ENCODE results near the gene KLF11.

Gene KLF11

GRCh38 chr2:10043256-10043905, at the start of gene KLF11:
KLF11 (plus strand) TSS chr2:10043550; CDS start chr2:10043717, 167 bp downstream.
- DNase-seq = peak; percentile 80

GRCh38 chr2:9994462-9994861, 48.9 kb upstream of the KLF11 start:
- DNase-seq = no peak

- no peak for DNase-seq
Measured at GRCh38 chr2:9995059-9995458, 48.3 kb upstream of the KLF11 start.

DNA sequence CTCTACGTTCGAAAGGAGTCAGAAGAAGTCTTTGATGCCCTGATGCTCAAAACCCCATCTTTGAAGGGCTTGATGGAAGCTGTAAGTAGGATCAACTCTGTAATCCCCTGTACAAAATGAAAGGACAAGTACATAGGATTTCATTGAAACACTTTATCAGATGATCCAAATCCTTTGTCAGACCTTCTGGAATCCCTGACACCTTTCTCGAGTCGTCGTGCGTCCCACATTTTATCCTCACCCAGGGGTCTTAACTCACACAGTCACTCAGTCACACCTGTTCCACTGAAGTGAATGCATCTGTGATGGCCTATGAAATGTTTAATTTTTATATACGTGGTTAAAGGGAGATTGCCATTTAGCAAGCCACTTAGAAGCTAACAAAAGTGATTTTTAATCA, 47.0 kb upstream of the KLF11 start:
- DNase-seq = no peak

DNA sequence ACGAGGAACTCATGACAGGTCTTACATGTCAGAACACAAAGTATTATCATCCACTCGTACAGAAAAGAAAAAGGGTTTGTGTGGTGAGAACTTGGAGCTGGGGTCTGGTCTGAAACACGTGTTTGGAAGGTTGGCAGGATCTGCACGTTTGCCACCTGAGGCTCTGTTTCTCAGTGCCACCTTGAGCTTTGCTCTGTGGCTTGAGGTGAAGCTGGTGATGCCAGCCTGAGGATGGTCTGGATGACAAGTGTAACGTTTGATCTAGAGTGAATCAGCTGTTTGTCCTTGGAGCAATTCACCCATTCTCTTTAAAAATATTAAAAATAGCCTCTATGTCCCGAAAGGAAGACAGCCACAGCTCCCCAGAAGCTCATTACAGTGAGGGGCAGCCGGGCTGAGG, 45.4 kb upstream of the KLF11 start:
- DNase-seq = no peak

DNA sequence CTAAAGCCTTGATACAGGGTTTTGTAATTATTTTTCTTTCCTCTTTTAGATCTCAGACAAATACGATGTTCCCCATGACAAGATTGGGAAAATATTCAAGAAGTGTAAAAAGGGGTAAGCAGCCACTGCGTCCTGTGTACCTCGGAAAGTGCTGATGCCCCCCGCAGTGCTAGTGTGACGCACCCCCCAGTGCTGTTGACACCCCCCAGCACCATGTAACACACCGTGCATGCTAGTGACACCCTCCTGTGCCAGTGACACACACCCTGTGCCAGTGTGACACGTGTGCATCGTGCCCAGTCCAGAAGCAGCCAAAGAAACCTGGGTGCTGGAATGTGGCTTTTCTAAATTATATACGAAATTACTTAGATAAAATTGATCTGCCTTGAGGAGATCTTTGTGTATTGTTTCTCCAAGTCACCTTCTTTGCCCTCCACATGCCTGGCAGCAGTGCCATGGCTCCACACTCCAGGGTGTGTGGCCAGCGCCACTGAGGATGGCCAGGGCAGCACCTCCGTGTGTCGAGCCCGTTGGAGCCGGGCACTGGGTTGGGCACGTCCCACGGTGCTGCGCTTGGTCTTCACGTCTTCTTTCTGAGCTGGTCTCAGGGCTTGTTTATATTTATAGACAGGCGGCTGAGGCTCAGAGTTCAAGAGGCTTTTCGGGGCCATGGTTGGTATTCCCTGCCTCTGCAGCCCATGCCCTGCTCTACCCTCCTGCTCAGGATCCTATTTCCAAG, 44.3 kb upstream of the KLF11 start:
- DNase-seq = no peak

DNA sequence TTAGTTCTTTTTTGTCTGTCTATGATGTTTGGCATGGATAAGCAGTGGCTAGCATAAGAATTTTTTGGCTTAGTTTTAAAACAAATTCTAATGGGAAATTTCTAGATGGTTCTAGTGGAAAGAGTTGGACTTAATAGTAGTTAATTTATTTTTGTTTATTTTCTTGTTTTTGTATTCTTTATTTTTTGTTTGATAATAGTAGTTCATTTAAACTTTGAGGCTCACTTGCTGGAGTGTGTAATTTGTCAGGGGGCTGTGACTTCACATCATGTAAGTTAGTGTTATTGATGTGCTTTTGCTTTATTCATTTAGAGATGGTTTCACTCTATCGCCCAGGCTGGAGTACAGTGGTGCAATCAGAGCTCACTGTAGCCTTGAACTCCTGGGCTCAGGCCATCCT, 43.7 kb upstream of the KLF11 start:
- DNase-seq = no peak

DNA sequence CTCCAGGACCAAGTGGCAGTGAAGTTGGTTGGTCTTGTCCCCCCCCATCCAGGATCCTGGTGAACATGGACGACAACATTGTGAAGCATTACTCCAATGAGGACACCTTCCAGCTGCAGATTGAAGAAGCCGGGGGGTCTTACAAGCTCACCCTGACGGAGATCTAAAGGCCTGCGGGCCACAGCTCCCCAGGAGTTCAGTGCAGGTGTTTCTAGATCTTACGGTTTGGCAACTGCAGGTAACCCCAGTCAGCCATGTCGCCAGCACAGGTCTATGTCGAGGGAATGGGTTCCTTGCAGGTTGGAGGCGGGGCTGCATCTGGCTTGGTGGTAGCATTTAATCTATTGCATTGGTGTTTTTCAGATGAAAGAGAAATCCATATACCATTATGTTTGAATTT, 42.8 kb upstream of the KLF11 start:
- no peak for DNase-seq

DNA sequence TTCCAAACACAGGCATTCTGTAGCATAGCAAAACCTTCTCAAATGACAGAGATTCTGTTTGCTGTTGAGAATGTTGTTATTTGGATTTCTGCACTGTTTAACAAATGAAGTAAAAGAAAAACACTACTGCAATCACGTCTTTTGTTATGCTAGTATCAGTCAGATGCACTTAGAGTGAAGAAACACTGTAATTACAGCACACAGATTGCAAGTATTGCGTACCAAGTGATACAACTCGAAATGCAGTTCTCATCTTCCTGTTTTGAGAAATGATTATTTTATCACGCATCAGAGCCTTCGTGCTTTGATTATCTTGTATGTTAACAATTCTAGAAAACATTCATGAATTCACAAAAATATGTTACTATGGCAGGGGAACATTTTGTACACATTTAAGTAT, 41.8 kb upstream of the KLF11 start:
- no peak for DNase-seq

DNA sequence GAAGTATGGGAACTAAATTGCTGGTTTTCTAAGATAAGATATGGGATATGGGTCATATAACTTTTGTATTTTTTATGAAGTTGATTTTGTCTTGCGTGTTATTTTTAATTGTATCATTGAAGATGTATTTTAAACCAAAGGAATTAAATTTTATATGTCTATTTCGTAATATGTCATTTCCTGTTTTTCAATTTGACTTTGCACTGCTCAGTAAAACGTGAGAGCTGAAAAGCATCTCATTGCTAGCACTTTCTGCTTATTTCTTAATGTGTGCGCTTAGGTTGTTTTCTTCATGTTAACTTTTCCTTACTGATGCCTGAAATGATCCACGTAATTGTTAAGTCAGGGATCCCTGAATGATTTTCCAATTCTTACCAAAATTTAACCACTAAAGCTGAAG, 41.2 kb upstream of the KLF11 start:
- DNase-seq = no peak

GRCh38 chr2:10002681-10003080, 40.7 kb upstream of the KLF11 start:
- DNase-seq = no peak

GRCh38 chr2:10003206-10004125, 39.9 kb upstream of the KLF11 start:
- DNase-seq = no peak

GRCh38 chr2:10004401-10004800, 38.9 kb upstream of the KLF11 start:
- DNase-seq = no peak

- DNase-seq = no peak
Measured at GRCh38 chr2:10004836-10005235, 38.5 kb upstream of the KLF11 start.

GRCh38 chr2:10005461-10006235, 37.7 kb upstream of the KLF11 start:
- no peak for DNase-seq

DNA sequence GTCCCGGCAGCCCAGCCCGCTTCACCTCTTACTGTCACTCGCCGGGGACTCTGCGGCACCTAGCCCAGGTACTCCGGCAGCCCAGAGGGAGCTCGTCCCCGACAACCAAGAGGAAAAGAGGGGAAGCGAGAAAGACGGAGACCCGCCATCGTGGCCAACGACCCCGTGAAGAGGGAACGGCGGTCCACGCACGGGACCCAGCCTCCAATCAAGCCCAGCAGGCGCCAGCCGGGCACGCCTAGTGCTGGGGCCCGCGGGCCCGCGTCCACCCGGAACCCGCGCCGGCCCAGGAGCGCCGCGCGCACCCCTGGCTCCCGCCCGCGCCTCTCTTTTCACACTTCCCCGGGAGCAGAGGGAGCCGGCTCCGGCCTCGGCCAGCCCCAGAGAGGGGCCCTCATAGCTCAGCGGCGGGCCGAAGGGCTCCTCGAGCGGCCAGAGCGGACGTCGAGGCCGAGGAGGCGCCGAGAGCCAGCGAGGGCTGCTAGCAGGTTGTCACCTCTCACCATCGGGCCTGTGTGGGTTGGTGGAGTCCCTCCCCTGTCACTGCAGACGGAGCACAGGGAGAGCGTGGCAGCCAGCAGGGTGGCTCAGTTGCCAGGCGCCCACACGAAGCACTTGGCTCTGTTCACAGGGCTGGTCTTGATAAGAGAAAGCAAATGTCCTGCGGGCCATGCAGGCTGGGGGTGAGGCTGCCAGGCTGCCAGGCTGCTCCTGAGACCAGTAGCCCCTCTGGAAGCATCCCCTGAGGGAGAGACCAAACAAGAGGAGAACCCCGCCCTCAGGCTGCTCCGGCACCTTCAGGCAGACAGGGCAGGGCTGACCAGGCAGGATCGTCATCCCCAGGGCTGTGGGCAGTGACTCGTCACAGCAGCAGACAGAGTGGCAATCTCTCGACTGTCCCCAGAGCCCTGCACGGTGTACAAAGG, 36.9 kb upstream of the KLF11 start:
- DNase-seq = no peak

- no peak for DNase-seq
Measured at GRCh38 chr2:10007435-10007834, 35.9 kb upstream of the KLF11 start.

GRCh38 chr2:10007921-10008808, 35.2 kb upstream of the KLF11 start:
- DNase-seq = no peak

DNA sequence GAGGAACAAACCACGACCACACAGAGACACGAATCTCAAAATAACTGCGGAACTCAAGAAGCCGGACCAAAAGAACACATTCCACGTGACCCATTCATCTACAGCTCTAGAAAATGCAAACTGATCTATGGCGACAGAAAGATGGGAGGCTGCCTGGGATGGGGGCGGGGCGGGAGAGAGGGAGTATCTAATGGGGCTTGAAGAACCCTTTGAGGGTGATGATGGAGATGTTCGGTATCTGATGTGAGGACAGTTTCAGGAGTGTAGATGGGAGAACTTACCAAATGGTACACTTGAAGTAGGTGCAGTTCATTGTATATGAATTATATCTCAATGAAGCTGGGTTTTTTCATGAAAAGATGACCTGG, 34.6 kb upstream of the KLF11 start:
- no peak for DNase-seq

- no peak for DNase-seq
Measured at GRCh38 chr2:10009271-10009810, 34.0 kb upstream of the KLF11 start.

Data from activated CD4-positive, alpha-beta T cell treated with anti-CD3 and anti-CD28 coated beads, Interleukin-2, amount 50 U/mL, for 1 hour (primary cell).